Upper lobe of left lung (tissue), 6 donors: ENCODE results near the gene SAMD4B. TPM values are rescaled to one million over a fixed set of nuclear protein-coding genes. Genes with fewer than 3 reads are reported as not detected.
"Not testable (repeated sequence)": the region's sequence is repeated elsewhere in the genome, so short reads cannot be mapped to it uniquely, and the experiment has no call there.

Source experiments
- ATAC-seq, 2 donors: fragments of 200-7000 bp; cut with Tn5 transposase; one replicate each; pipeline ENCODE4 v1.9.1; 2022; ENCODE audit warnings: mild to moderate bottlenecking in 2 of 2, moderate library complexity in 2 of 2; ENCODE audit not compliant: low FRiP score in 2 of 2
- DNase-seq, 2 donors: peaks; one replicate each; pipeline ENCODE4 v3.0.0-alpha.2; 2019 to 2020
- H3K27ac ChIP-seq, 4 donors: fragments of 200-600 bp; sonication (generic); one replicate each; pipeline ENCODE4 v1.5.1; 2016 to 2019
- H3K27me3 ChIP-seq, 4 donors: fragments of 200-600 bp; sonication (generic); one replicate each; pipeline ENCODE4 v1.5.1; 2017 to 2019
- H3K36me3 ChIP-seq, 4 donors: fragments of 200-600 bp; sonication (generic); one replicate each; pipeline ENCODE4 v1.5.1; 2016 to 2019
- H3K4me1 ChIP-seq, 4 donors: fragments of 200-600 bp; sonication (generic); one replicate each; pipeline ENCODE4 v1.5.1; 2018 to 2019
- H3K4me3 ChIP-seq, 4 donors: fragments of 200-600 bp; sonication (generic); one replicate each; pipeline ENCODE4 v1.5.1; 2017 to 2019; ENCODE audit warnings: mild to moderate bottlenecking in 2 of 4, moderate library complexity in 1 of 4
- H3K9me3 ChIP-seq, 4 donors: fragments of 200-600 bp; sonication (generic); one replicate each; pipeline ENCODE4 v1.5.1; 2018 to 2019
- EP300 ChIP-seq, 4 donors: sonication (generic); formaldehyde crosslinking; IDR thresholded peaks; one replicate each; pipeline ENCODE4 v1.5.1; 2017; ENCODE audit warnings: antibody characterized with exemption in 4 of 4, control low read depth in 2 of 4
- POLR2A ChIP-seq, 4 donors: fragments of 450-650 bp; IDR thresholded peaks; one replicate each; pipeline ENCODE4 v1.5.1; 2016 to 2017; ENCODE audit warnings: antibody characterized with exemption in 4 of 4, mild to moderate bottlenecking in 2 of 4
- POLR2AphosphoS5 ChIP-seq, 2 donors: sonication (generic); formaldehyde crosslinking; IDR thresholded peaks; one replicate each; pipeline ENCODE4 v1.5.1; 2017; ENCODE audit warnings: antibody characterized with exemption in 2 of 2
- WGBS, 2 donors: methylation state at CpG; one replicate each; pipeline ENCODE4 v1.1.5; 2017 to 2018; 5-methylcytosine and 5-hydroxymethylcytosine counted together
- total RNA-seq, 6 donors: library from RNA; depleted of rRNA in 4 of 6; stranded (reverse); fragments of >200 nt in 4 of 6; gene quantifications; one replicate each; pipeline versions ENCODE4 v1.1.0 to v1.2.1, GENCODE V29; 2016 to 2021
- TF ChIP-seq, protein P1 (sequence below), 6 experiments: fragments of 450-650 bp in 4 of 6; fragments of 200-600 bp in 2 of 6; sonication (generic) in 2 of 6; IDR thresholded peaks; one replicate each; pipeline ENCODE4 v1.5.1; 2016 to 2019; ENCODE audit warnings: antibody characterized with exemption in 6 of 6
- donor health status: DM: no; HTN: no; CAD: no; lungs with moderate emphysema.
- donor health status: DM: no; HTN: yes; CAD: no; lungs with severe emphysema.

The SAMD4B gene
- total RNA-seq, 6 donors from 2014 or later = 57.7 to 125 (median 79.3) TPM

DNA sequence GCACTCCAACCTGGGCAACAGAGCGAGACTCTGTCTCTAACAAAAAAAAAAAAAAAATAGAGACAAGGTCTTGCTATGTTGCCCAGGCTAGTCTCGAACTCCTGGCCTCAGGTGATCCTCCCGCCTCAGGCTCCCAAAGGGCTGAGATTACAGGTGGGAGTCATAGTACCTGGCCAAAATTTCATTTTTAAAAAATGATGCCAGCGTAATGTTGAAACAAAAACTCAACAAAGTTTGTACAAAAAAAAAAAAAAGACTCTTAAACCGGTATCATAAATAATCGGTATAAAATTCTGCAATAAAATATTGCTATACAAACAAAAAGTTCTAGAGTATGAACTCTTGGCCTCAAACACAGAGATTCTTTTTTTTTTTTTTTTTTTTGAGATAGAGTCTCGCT lies 9.9 kb upstream of the SAMD4B start:
- H3K4me1 ChIP-seq = peaks cover 4 to 43% (median 29%) of the 10 kb centered on the region in 4 donors
- DNase-seq (no peak), ATAC-seq (no peak)
- H3K27me3 ChIP-seq = no peaks in the 10 kb centered on the region
- H3K9me3 ChIP-seq = no peaks in the 10 kb centered on the region
- WGBS, 2 donors = 87% methylated on average over 7 of the region's 7 CpGs
- no peak overlapping the region for H3K27ac ChIP-seq
- TF ChIP-seq EP300 (IDR thresholded peaks at IDR 0.05) (no peak), POLR2AphosphoS5 (IDR thresholded peaks at IDR 0.05) (no peak), POLR2A (IDR thresholded peaks at IDR 0.05) (no peak)
- TF ChIP-seq, protein P1, sequence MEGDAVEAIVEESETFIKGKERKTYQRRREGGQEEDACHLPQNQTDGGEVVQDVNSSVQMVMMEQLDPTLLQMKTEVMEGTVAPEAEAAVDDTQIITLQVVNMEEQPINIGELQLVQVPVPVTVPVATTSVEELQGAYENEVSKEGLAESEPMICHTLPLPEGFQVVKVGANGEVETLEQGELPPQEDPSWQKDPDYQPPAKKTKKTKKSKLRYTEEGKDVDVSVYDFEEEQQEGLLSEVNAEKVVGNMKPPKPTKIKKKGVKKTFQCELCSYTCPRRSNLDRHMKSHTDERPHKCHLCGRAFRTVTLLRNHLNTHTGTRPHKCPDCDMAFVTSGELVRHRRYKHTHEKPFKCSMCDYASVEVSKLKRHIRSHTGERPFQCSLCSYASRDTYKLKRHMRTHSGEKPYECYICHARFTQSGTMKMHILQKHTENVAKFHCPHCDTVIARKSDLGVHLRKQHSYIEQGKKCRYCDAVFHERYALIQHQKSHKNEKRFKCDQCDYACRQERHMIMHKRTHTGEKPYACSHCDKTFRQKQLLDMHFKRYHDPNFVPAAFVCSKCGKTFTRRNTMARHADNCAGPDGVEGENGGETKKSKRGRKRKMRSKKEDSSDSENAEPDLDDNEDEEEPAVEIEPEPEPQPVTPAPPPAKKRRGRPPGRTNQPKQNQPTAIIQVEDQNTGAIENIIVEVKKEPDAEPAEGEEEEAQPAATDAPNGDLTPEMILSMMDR (IDR thresholded peaks at IDR 0.05) = no peak
- no peak overlapping the region for H3K4me3 ChIP-seq
- peaks cover 0 to 33% (median 7%) of the 10 kb centered on the region in 4 donors for H3K36me3 ChIP-seq

DNA sequence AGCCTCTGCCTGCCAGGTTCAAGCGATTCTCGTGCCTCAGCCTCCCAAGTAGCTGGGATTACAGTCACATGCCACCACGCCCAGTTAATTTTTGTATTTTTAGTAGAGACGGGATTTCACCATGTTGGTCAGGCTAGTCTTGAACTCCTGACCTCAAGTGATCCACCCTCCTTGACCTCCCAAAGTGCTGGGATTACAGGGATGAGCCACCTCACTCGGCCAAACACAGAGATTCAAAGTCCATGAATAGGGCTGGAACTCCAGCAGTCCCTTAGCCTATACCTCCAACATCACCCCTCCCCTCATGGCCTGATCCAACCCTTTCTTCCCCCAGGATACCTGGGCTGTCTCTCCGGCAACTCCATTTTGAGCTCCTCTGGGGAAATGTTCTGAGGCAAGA lies 9.5 kb upstream of the SAMD4B start:
- not testable (repeated sequence) for ATAC-seq, DNase-seq, H3K9me3 ChIP-seq, H3K4me3 ChIP-seq, H3K27ac ChIP-seq, H3K27me3 ChIP-seq
- 72 to 81% methylated on average over 6 of the region's 6 CpGs for WGBS, 2 donors
- H3K36me3 ChIP-seq = peaks cover 0 to 29% (median 7%) of the 10 kb centered on the region in 4 donors
- H3K4me1 ChIP-seq = peaks cover 4 to 43% (median 27%) of the 10 kb centered on the region in 4 donors

GRCh38 chr19:39333507-39333906 lies 8.7 kb upstream of the SAMD4B start:
- no peak overlapping the region for H3K4me3 ChIP-seq
- TF ChIP-seq EP300 (IDR thresholded peaks at IDR 0.05) (no peak), POLR2A (IDR thresholded peaks at IDR 0.05) (no peak), POLR2AphosphoS5 (IDR thresholded peaks at IDR 0.05) (no peak)
- TF ChIP-seq, protein P1 (IDR thresholded peaks at IDR 0.05) = no peak
- peaks cover 4 to 36% (median 22%) of the 10 kb centered on the region in 4 donors for H3K4me1 ChIP-seq
- no peak for ATAC-seq
- no peak overlapping the region for H3K27ac ChIP-seq
- 94% methylated on average over 6 of the region's 6 CpGs for WGBS, 2 donors
- DNase-seq = no peak
- peaks cover 0 to 24% (median 7%) of the 10 kb centered on the region in 4 donors for H3K36me3 ChIP-seq
- H3K9me3 ChIP-seq = no peaks in the 10 kb centered on the region
- no peaks in the 10 kb centered on the region for H3K27me3 ChIP-seq

DNA sequence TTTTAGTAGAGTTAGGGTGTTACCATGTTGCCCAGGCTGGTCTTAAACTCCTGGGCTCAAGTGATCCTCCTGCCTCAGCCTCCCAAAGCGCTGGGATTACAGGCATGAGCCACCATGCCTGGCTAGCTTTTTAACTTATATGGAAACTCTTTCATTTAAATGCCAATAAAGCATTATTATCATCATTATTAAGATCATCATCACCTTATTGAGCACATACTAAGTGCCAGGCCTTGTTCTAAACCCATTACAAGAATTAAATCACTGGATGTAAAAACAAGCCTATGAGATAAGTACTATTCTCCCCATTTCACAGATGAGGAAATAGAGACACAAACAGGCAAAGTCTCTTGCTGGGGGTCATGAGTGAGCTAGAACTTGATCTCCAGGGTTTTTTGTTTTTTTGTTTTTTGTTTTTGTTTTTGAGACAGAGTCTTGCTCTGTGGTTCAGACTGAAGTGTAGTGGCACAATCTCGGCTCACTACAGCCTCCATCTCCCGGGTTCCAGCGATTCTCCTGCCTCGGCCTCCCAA lies 7.7 kb upstream of the SAMD4B start:
- Histone ChIP-seq H3K4me1 (peaks cover 4 to 35% (median 21%) of the 10 kb centered on the region in 4 donors), H3K9me3 (no peaks in the 10 kb centered on the region), H3K36me3 (peaks cover 0 to 16% (median 7%) of the 10 kb centered on the region in 4 donors), H3K27ac (peak overlapping the region; percentile 93 to 96 (median 95)), H3K27me3 (no peaks in the 10 kb centered on the region), H3K4me3 (peak overlapping the region in 3 of 4 donors; percentile 46 to 66 (median 56))
- ATAC-seq (no peak), DNase-seq (no peak)
- 87 to 89% methylated on average over 5 of the region's 5 CpGs for WGBS, 2 donors
- TF ChIP-seq POLR2AphosphoS5 (IDR thresholded peaks at IDR 0.05) (no peak), EP300 (IDR thresholded peaks at IDR 0.05) (no peak), POLR2A (IDR thresholded peaks at IDR 0.05) (no peak)
- TF ChIP-seq, protein P1 (IDR thresholded peaks at IDR 0.05) = no peak

- ATAC-seq = peak; percentile 49 to 50
These were observed 7.1 kb upstream of the SAMD4B start for GRCh38 chr19:39335168-39335548.

More at GRCh38 chr19:39335168-39335548, 7.1 kb upstream of the SAMD4B start:
- DNase-seq = no peak
- H3K36me3 ChIP-seq = peaks cover 0 to 14% (median 7%) of the 10 kb centered on the region in 4 donors
- TF ChIP-seq EP300 (IDR thresholded peaks at IDR 0.05) (no peak), POLR2AphosphoS5 (IDR thresholded peaks at IDR 0.05) (no peak), POLR2A (IDR thresholded peaks at IDR 0.05) (no peak)
- TF ChIP-seq, protein P1 (IDR thresholded peaks at IDR 0.05) = no peak
- peaks cover 4 to 39% (median 21%) of the 10 kb centered on the region in 4 donors for H3K4me1 ChIP-seq
- peak overlapping the region; percentile 43 to 66 (median 51) for H3K4me3 ChIP-seq
- peak overlapping the region; percentile 93 to 96 (median 95) for H3K27ac ChIP-seq
- 19 to 24% methylated on average over 6 of the region's 6 CpGs for WGBS, 2 donors
- no peaks in the 10 kb centered on the region for H3K9me3 ChIP-seq
- H3K27me3 ChIP-seq = no peaks in the 10 kb centered on the region
